GM12891 (cell line): Measurements from ENCODE around the gene MGMT.

ENCODE experiments used
- DNase-seq: peaks from one replicate; pipeline ENCODE4 v3.0.0; 2011; ENCODE audit warnings: low spot score; ENCODE audit not compliant: insufficient read length
- FAIRE-seq: peaks from 2 replicates; lab custom pipeline; 2011; peaks lifted over from hg19 to GRCh38; lab: Jason Lieb, UNC
- PAX5 ChIP-seq: IDR thresholded peaks from 2 replicates; pipeline ENCODE4 v1.6.1; 2011; ENCODE audit warnings: low read length, moderate library complexity, mild to moderate bottlenecking; ENCODE audit not compliant: insufficient read depth, severe bottlenecking
- POLR2A ChIP-seq: IDR thresholded peaks from 2 replicates; pipeline ENCODE4 v1.6.1; 2011; ENCODE audit warnings: low read depth, low read length, control low read depth
- POLR2AphosphoS5 ChIP-seq: IDR thresholded peaks from 2 replicates; pipeline ENCODE4 v1.6.1; 2011; ENCODE audit warnings: low read depth, low read length, control low read depth
- POU2F2 ChIP-seq: IDR thresholded peaks from 2 replicates; pipeline ENCODE4 v1.6.1; 2011; ENCODE audit warnings: low read depth, mild to moderate bottlenecking, control low read depth, low read length, moderate library complexity
- SPI1 ChIP-seq: IDR thresholded peaks from 2 replicates; pipeline ENCODE4 v1.6.1; 2011; ENCODE audit warnings: low read depth, low read length, control low read depth
- TAF1 ChIP-seq: IDR thresholded peaks from 2 replicates; pipeline ENCODE4 v1.6.1; 2011; ENCODE audit warnings: low read depth, low read length, control low read depth

Gene MGMT

GRCh38 chr10:129809431-129809830, 342.4 kb downstream of the MGMT start:
- no peak for DNase-seq
- no peak for FAIRE-seq
- TF ChIP-seq TAF1 (no peak), POLR2AphosphoS5 (no peak), POLR2A (no peak), SPI1 (no peak), PAX5 (no peak), POU2F2 (no peak)

DNA sequence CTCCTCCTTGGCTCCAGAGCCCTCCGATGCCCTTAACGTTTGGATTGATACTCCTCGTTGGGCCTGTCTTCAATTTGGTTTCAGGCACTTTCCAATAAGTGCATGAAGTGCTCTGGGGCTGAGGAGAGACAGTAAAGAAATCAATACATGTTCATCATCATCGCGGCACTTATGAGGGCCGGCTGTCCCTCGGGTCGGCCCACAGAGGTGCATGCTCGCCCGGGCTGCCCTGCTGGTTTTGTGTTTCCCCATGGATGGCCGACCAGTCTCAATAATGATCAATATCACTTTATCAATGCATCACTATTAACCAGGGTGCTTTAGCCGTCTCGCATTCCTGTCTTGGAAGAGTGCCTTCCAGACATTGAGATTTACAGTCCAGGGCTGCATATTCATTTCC, 342.8 kb downstream of the MGMT start:
- no peak for TF ChIP-seq POU2F2
- TF ChIP-seq SPI1: no peak
- no peak for TF ChIP-seq POLR2AphosphoS5
- TF ChIP-seq PAX5: no peak
- no peak for TF ChIP-seq POLR2A
- TF ChIP-seq TAF1: no peak
- FAIRE-seq: no peak
- DNase-seq: no peak

DNA sequence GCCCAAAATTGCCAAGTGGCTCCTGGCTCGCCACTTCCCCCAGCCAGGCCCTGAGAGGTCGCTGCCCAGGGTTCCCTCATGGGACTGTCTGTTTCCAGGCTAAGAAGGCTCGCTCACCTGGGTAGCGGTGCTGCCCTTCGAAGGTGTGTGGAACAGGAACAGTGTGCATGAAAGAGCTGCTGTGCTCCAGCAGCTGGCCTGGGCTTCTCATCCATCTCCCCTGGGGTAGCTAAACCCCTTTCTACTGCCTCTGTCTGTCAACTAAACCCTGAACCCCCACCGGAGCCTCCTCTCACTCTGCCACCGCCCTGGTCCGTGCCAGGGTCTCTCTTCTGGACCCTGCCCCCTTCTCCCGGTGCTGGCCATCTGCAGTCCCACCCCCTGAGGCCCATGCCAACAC, 344.2 kb downstream of the MGMT start:
- DNase-seq (no peak), FAIRE-seq (no peak)
- TF ChIP-seq PAX5: no peak
- TF ChIP-seq TAF1: no peak
- no peak for TF ChIP-seq POU2F2
- no peak for TF ChIP-seq SPI1
- no peak for TF ChIP-seq POLR2AphosphoS5
- no peak for TF ChIP-seq POLR2A

GRCh38 chr10:129812398-129812797, 345.4 kb downstream of the MGMT start:
- DNase-seq (no peak), FAIRE-seq (no peak)
- TF ChIP-seq POU2F2 (no peak), POLR2AphosphoS5 (no peak), TAF1 (no peak), PAX5 (no peak), SPI1 (no peak), POLR2A (no peak)

- DNase-seq (no peak), FAIRE-seq (no peak)
- no peak for TF ChIP-seq SPI1
- no peak for TF ChIP-seq POLR2A
- no peak for TF ChIP-seq POLR2AphosphoS5
- TF ChIP-seq PAX5: no peak
- no peak for TF ChIP-seq TAF1
- TF ChIP-seq POU2F2: no peak
These were observed 347.9 kb downstream of the MGMT start for GRCh38 chr10:129814681-129815646.

- FAIRE-seq: no peak
- no peak for TF ChIP-seq POU2F2
- no peak for TF ChIP-seq TAF1
- no peak for TF ChIP-seq PAX5
- TF ChIP-seq SPI1: no peak
- DNase-seq: no peak
These were observed 349.0 kb downstream of the MGMT start for GRCh38 chr10:129815898-129816655.

DNA sequence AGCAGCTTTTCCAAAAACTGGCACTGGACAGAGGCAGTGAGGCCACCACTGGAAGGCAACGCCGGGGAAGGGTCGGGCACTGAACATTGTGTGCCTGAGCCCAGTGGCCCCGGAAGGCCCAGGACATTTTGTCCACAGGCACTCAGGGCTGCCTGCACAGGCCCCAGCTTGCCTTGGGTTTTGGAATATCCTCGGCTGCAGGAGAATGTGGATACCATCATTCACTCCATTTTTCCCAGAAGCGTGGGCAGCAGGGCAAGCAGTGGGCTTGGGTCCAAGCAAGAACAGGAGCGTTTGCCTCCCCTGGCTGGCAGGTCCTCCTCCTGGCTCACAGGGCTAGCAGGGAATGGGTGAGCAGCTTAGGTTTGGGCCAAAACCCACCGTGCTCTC, 349.6 kb downstream of the MGMT start:
- FAIRE-seq (no peak), DNase-seq (no peak)
- no peak for TF ChIP-seq POU2F2
- TF ChIP-seq POLR2A: no peak
- no peak for TF ChIP-seq PAX5
- no peak for TF ChIP-seq TAF1
- no peak for TF ChIP-seq SPI1
- TF ChIP-seq POLR2AphosphoS5: no peak
